GM20431 (cell line): ENCODE results near the gene CLIP3.

Experiments
- in situ Hi-C: fragments of 300-500 bp; cut with MseI, MboI; formaldehyde crosslinking; loops from one replicate; pipeline ENCODE4 v1.15.0; 2020; ENCODE audit warnings: low sequenced_read_pairs; ENCODE audit not compliant: unreplicated experiment

Gene CLIP3

DNA sequence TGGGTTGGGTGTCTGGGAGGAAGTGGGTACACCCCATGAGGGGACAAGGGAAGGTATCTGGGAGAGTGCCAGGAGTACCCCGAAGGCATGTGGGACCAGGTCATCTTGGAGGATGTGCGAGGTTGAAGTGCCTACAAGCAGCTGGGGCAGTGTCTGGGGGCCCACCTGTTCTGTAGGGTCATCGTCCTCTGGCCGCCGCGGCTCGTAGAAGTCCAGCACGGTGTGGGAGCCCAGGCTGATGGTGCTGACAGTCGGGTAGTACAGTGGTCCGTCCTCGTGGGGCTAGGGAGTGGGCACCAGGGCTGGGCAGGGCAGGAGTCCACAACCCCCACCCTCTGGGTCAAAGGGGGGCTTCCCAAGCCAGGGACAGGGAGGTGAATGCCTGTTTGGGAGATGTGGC, 22.3 kb downstream of the CLIP3 start:
- in situ Hi-C loops: no loop called here

DNA sequence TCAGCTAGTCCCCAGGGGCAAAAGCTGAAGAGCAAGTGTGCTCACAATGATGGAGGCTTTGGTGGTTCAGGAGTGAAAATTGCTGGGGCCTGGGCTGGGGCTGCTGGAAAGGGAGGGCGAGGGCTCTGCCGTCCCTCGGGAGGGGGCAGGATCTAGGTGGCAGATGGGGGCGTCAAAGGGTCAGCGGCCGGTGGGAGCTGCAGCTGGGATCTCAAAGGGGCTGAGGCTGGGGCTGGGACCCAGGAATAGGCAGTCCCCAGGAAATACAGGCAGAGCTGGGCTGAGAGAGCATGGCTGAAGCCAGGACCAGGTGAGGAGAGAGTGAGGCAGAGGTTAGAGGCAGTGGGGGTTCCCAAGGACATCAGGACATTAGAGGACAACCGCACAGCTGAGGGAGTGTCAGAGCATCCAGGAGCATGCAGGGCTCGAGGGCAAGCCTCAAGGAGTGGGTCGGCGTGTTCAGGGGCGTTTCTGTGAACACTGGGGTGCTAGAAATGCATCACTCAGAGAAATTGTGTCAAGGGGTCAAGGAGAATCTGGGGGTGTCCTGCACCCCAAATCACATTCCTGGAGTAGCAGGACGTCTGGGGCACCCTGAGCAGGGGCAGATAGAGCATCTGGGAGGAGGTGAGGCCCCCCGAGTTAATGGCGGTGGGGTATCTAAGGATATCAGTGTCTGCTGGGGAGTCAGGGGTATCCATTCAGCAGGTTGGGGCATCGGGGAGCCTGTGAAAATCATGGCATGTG, 22.9 kb downstream of the CLIP3 start:
- in situ Hi-C loops: no loop called here

- in situ Hi-C loops: no loop called here
These were observed 23.5 kb downstream of the CLIP3 start for GRCh38 chr19:36009220-36009619.

GRCh38 chr19:36008336-36008978, 24.2 kb downstream of the CLIP3 start, which contains the start of gene SYNE4:
Gene SYNE4, minus strand, starts transcription at chr19:36008813. Its CDS starts 132 bp downstream, at chr19:36008681.
- in situ Hi-C loops: no loop called here

DNA sequence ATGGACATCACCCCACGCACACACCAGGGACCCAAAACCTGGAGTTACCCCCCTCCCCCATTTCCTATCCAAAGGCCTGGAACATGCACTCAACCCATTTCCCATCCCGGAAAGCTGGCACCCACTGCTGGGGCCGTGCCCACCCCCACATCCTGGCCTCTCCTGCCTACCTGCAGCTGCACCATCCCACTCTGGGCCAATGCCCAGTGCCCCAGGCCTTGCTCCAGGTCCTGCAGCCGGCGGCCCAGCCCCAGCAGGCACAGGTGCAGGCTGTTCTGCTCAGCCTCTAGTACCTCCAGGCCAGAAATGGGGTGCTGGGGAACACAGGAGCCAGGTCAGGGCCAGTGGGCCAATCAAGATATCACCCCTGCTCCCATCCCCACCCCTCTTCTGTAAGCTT, 25.7 kb downstream of the CLIP3 start:
- in situ Hi-C loops: no loop called here

- in situ Hi-C loops: no loop called here
These were observed 29.4 kb downstream of the CLIP3 start for GRCh38 chr19:36003284-36003683.

GRCh38 chr19:36001605-36002004, 31.1 kb downstream of the CLIP3 start:
- in situ Hi-C loops: no loop called here

- in situ Hi-C loops: no loop called here
These were observed 35.9 kb downstream of the CLIP3 start for GRCh38 chr19:35996777-35997176.

DNA sequence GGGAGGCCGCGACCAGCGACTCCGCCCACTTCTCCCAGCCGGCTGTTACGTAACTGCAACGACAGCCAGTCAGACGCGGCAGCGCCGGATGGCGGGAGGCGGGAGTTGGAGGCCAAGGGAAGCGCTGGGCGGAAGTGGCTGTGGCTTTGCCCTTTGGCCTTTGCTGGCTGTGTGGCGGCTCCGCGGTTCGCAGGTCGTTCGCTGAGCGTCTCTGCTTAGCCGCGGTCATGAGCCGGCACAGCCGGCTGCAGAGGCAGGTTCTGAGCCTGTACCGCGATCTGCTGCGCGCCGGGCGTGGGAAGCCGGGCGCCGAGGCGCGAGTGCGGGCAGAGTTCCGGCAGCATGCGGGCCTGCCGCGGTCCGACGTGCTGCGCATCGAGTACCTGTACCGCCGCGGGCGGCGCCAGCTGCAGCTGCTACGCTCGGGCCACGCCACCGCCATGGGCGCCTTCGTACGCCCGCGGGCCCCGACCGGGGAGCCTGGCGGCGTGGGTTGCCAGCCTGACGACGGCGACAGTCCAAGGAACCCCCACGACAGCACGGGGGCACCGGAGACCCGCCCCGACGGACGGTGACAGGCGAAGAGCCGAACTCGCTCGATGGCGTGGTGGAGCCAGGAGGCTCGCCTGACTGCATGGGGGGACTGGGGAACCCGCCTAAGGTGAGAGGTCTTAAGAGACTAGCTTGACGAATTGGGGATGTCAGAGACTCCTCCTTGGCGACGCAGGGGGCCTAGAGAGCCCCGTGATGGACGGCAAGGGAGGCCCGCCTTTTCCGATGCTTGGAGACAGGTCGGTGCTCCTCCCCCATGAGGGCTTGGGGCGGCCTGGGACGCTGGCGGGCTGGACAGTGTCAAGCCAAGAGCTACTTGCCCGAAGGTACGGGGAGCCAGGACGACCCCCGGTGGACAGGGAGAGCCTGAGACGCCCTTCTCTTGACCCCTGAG, 37.4 kb downstream of the CLIP3 start, which contains the start of gene SDHAF1:
TSS of gene SDHAF1 (plus strand) at position 141 of the 946 bp plus-strand sequence. CDS start at position 228, 87 bp downstream.
- in situ Hi-C loops: no loop called here

GRCh38 chr19:35993923-35994598, 38.6 kb downstream of the CLIP3 start:
- in situ Hi-C loops: no loop called here

DNA sequence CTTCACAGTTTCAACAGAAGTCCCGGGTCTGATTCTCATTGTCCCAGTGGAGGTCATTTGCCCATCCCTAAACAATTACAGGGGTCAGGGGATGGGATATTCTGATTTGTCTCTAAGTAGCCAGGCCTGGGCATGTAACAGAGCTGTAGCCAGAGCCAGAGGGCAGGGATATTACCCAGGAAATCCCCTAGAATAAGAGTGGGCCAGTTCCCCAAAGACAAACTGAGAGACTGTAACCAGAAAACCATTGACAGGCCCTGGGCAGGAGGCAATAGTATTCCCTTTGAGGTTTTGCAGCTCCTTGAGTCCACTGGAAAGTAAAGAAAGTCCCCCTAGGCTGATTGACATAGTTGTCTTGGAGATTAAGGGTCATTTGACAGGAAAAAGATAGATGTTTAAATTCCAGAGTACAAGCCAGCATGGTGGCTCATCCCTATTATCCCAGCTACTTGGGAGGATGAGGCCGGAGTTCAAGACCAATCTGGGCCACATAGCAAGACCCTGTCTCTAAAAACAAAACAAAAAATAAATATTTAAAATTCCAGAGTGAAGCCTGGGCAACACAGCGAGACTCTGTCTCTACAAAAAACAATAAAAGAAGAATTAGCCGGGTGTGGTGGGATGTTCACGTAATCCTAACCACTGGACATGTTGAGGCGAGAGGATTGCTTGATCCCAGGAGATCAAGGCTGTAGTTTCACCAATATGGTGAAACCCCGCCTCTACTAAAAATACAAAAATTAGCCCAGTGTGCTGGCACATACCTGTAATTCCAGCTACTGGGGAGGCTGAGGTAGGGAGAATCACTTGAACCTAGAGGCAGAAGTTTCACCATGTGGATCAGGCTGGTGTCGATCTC, 39.5 kb downstream of the CLIP3 start:
- in situ Hi-C loops: no loop called here

DNA sequence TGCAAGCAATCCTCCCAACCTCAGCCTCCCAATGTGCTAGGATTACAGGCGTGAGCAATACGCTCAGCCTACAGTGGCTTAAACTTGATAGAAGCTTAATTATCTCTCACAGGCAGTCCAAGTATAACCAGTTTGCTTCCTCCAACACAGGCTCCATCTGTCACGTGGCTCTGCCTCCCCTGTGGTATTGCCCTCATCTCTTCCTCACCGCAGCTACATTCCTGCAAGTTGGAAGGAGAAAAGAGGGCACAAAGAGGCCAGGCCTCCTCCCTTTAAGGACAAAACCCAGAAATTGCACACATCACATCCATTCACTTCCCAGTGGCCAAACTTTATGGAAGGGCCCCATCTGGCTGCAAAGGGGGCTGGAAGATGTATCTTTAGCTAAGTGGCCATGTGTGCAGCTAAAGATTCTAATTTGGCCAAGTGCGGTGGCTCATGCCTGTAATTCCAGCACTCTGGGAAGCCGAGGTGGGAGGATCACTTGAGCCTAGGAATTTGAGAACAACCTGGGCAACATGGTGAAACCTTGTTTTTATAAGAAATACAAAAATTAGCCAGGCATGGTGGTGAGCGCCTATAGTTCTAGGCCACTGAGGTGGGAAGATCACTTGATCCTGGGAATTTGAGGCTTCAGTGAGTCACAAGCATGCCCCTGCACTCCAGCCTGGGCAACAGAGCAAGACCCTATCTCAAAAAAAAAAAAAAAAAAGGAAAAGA, 40.8 kb downstream of the CLIP3 start:
- in situ Hi-C loops: no loop called here

DNA sequence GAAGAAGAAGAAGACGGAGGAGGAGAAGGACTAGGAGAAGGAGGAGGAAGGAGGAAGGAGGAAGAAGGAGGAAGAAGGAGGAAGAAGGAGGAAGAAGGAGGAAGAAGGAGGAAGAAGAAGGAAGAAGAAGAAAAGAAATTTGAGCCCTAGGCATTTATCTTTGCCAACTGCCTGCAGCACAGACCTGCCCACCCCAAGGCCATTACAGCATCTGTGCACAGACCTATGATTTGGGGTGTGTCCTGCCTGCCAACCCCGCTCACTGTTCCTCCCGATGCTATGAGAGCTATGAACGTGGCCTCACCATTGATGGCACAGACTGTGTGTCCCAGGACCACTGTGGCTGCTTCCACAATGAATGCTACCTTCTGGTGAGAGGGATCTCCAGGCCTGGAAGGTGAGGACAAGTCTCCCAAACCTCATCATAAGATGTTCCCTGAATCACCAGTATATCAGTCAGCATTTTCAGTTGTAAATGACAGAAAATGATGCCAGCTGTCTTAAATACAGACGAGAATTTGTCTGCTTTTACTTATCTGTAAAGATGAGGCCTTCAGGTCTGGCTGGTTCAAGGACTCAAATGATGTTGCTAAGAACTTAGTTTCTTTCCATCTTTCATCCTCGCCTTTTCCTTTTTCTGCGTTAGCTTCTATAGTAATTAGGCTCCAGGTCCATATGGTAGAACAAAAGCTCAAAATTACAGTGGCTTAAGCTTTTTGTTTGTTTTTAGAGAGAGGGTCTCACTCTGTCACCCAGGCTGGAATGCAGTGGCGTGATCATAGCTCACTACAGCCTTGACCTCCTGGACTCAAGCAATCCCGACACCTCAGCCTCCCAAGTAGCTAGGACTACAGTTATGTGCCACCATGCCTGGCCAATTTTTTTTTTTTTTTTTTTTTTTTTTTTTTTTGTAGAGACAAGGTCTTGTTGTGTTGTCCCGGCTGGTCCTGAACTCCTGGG, 41.6 kb downstream of the CLIP3 start:
- in situ Hi-C loops: no loop called here

GRCh38 chr19:35990156-35990555, 42.5 kb downstream of the CLIP3 start:
- in situ Hi-C loops: no loop called here

DNA sequence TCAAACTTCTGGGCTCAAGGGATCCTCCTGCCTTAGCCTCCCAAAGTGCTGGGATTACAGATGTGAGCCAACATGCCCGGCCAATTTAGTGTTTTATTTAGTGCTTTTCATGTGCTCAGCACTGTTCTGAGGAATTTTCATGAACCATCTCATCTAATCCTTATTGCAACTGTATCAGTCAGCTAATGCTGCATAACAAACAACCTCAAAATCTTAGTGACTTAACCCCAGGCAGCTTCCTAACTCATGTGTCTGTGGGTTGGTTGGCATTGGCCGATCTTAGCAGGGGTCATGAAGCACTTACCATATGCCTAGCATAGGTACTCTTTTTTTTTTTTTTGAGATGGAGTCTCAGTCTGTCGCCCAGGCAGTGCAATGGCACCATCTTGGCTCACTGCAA, 43.8 kb downstream of the CLIP3 start:
- in situ Hi-C loops: no loop called here

DNA sequence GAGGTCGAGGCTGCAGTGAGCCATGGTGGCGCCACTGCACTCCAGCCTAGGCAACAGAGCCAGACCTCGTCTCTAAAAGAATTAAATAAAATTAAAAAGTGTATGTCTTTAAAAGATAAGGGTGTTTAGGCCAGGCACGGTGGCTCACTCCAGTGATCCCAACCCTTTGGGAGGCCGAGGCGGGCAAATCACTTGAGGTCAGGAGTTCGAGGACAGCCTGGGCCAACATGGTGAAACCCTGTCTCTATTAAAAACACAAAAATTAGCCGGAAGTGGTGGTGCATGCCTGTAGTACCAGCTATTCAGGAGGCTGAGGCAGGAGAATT, 45.1 kb downstream of the CLIP3 start:
- in situ Hi-C loops: no loop called here
